GM10248 (cell line): ENCODE results near the gene WNK2.

Source experiments
- CTCF ChIA-PET: fragments of 300-600 bp; sonication (Branson Sonifier 250); formaldehyde crosslinking; extraction: SDS; loops from one replicate; lab custom pipeline; 2021; ENCODE audit warnings: antibody characterized with exemption; lab: Yijun Ruan, JAX
- POLR2A ChIA-PET: fragments of 350-650 bp; sonication (Branson Sonifier 250); formaldehyde crosslinking; extraction: SDS; loops from one replicate; lab custom pipeline; 2020; ENCODE audit warnings: antibody characterized with exemption; lab: Yijun Ruan, JAX
- DNase-seq: peaks from one replicate; pipeline ENCODE4 v3.0.0; 2012; ENCODE audit errors: extremely low spot score
- TF ChIP-seq, protein P1 (sequence below): IDR thresholded peaks from 2 replicates; pipeline ENCODE4 v1.5.1; 2012; ENCODE audit warnings: mild to moderate bottlenecking, low read depth; ENCODE audit errors: extremely low read depth, missing control alignments, control extremely low read depth

WNK2 gene

DNA sequence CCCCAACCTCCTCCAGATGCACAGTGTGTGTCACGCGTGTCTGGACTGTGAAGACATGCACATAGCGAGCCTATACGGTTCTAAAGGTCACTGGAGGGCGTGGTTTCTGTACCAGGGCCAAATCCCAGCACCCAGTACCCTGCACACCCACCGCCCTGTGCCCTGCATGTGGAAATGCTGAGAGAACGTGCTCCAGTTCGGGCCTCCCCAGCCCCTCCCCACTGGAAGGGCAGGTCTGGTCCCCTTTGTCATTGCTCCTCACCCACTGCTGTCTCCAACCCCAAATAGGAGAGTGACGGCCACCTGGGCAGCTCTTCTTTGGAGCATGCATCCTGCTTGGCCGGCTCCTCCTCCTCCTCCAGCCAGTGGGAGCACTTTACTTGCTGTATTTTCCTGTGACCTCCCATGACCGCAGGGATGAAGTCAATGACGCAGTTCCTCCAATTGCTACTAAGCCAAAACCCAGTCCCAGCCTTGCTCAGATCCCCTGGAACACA is 116.7 kb downstream of the WNK2 start:
- CTCF ChIA-PET: interaction anchor here (1.0 kb wide), 1 partner anchor 12 kb away, joined by 4 read pairs; no protein-coding TSS in a partner anchor

DNA sequence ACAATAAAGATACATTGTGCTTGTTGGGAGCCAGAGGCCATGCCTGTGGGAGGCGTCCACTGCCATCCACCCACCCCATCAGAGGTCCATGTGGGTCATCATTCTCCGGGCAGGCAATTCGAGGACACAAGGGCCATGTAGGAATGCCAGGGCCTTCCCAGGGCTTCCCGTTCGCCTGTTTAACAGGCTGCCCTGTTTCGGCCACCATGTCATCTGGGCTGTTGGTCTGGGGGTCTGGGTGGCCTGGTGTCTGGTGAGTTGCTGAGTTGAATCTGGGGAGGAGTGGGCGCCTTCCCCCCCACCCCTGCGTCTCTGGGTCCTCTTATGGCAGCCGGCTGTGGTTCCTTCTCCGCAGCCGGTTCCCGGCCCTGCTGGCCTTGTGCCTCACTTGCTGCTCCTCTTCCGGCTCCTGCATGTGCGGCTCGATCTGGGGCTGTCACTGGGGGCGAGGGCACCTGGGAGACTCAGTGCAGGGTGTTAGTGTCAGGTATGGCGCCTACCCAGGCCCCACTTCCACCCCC is 117.4 kb downstream of the WNK2 start:
- TF ChIP-seq, protein P1, sequence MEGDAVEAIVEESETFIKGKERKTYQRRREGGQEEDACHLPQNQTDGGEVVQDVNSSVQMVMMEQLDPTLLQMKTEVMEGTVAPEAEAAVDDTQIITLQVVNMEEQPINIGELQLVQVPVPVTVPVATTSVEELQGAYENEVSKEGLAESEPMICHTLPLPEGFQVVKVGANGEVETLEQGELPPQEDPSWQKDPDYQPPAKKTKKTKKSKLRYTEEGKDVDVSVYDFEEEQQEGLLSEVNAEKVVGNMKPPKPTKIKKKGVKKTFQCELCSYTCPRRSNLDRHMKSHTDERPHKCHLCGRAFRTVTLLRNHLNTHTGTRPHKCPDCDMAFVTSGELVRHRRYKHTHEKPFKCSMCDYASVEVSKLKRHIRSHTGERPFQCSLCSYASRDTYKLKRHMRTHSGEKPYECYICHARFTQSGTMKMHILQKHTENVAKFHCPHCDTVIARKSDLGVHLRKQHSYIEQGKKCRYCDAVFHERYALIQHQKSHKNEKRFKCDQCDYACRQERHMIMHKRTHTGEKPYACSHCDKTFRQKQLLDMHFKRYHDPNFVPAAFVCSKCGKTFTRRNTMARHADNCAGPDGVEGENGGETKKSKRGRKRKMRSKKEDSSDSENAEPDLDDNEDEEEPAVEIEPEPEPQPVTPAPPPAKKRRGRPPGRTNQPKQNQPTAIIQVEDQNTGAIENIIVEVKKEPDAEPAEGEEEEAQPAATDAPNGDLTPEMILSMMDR: no peak
- POLR2A ChIA-PET: no interaction called here
- peak; percentile 13 for DNase-seq
- CTCF ChIA-PET: interaction anchor here (1.0 to 2.4 kb wide), 2 partner anchors 13 to 193 kb away, joined by 4 to 13 read pairs; no protein-coding TSS in a partner anchor

More for the DNA sequence above, 116.7 kb downstream of the WNK2 start:
- POLR2A ChIA-PET: no interaction called here
- DNase-seq: peak; percentile 11
- TF ChIP-seq, protein P1: no peak

DNA sequence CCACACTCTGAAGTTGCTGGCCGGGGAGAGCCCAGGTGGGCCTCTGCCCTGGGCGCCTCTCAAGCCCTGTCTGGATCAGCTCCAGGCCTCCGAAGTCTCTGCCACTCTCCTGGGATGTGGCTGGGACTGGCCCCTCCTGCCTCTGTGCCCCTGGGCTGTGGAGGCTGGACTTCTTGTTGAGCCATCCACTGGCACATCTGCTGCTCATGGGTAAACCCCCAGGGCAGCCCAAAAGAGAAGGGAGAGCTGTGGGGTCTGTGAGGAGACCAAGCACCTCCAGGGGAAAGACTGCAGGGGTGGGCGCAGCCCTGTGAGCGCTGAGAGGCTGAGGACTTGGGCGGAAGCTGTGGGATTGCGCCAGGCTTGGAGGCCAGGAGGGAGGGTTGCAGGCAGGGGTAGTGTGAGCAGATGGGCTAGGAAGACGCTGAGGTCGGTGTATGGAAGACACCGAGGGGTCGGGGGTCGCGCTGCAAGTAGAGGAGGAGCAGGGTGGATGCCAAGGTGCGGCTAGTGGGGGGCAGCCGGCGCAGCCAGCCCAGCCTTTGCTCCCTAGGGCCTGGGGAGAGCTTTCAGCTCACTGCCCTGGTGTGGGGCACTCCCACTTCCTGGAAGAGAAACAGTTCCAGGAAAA is 118.1 kb downstream of the WNK2 start:
- CTCF ChIA-PET: interaction anchor here (0.6 to 2.4 kb wide), 5 partner anchors 25 to 194 kb away, joined by 3 to 13 read pairs (median 5); no protein-coding TSS in a partner anchor
- TF ChIP-seq, protein P1: no peak
- POLR2A ChIA-PET: no interaction called here
- DNase-seq: peak; percentile 19

DNA sequence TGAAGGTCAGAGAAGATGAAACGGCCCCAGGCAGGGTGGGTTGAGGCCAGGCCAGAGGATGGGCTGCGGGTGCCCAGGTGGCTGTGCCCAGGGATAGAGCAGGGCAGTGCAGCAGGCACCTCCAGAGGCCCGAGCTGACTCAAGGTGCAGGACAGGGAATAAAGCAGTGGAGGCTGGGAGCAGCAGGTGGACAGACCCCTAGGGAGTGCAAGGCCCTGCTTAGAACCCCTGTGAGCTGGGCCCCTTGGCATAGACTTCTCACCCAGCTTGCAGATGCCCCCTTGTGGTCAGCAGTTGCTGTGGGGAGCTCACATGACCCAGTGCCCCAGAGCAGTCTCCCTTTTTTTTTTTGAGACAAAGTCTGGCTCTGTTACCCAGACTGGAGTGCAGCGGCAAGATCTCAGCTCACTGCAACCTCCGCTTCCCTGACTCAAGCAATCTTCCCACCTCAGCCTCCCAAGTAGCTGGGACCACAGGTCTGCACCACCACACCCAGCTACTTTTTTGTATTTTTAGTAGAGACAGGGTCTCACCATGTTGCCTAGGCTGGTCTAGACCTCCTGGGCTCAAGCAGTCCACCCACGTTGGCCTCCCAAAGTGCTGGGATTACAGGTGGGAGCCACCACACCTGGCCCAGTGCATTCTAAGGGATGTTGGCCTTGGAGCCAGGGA is 118.8 kb downstream of the WNK2 start:
- POLR2A ChIA-PET: interaction anchor here (0.6 kb wide), 1 partner anchor 866 kb away, joined by 4 read pairs; no protein-coding TSS in a partner anchor
- DNase-seq: peak; percentile 74
- TF ChIP-seq, protein P1: peak; percentile 51
- CTCF ChIA-PET: interaction anchor here (0.6 to 2.4 kb wide), 7 partner anchors 8 to 299 kb away, joined by 3 to 13 read pairs (median 4); no protein-coding TSS in a partner anchor

DNA sequence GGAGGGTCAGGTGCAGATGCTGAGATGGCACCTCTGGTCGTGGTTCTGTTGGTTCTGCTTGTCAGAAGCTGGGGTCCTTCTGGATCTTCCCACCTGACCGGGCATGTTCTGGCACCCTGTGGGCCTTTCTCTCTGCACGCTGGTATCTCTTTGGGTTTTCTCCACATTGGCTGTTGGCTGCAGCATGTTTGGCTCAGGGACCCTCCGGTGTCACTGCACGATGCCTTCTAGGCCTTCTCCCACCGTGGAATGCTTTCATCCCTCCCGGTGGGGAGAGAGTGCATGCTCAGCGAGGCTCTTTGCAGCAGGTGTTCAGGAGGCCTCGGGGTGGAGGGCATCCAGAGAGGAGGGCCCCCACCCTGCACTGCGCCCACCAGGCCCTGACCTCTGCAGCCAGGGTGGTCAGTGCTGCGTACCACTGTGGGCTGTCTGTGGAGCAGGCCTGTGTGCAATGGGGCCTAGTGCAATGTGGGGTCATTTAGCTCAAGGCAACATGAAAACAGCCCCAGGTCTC is 119.4 kb downstream of the WNK2 start:
- TF ChIP-seq, protein P1: no peak
- CTCF ChIA-PET: interaction anchor here (0.7 to 2.4 kb wide), 6 partner anchors 9 to 299 kb away, joined by 3 to 13 read pairs (median 4); no protein-coding TSS in a partner anchor
- DNase-seq: peak; percentile 16
- POLR2A ChIA-PET: no interaction called here
